ENCODE data around the gene USP24.
"Not testable (repeated sequence)": the region's sequence is repeated elsewhere in the genome, so short reads cannot be mapped to it uniquely, and the experiment has no call there.

The USP24 gene

DNA sequence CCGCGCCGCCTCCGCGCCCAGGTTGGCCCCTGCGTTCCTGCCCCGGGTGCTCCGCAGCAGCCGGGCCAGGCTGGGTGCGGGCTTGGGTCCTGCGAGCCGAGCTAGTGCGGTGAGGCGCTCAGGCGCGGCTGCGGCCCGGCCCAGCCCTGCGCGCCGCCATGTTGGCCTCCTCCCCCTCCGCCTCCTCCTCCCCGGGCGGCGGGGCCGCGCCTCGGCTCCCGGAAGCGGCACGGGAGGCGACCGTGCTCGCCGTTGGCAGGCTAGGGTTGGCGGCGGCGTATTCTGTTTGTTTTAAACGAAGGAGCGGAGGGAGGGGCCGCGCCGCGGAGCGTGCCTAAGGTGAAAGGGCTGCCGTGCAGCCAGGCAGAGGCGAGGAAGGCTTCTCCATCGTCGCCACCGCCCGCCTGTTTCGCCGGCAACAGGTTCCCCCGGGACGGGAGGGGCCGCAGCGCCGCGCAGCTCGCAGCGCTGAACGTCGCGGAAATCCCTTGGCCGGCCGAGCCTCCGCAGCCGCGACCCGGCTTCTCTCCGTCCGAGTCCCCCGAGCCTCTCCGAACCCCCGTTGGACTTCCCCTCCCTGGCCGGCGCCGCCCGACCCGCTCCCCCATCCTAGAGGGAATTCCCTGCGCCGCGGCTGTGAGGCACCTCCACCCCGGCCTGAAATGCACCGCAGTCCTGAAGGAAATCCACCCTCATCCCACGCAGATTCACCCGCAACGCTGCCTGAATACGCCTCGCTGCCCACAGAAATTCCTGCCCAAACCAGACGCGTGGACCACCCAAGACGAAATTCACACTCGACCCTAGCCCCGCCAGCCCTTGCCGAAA is at the start of gene USP24:
Gene USP24 (minus strand): TSS at position 171 of the 828 bp plus-strand sequence. CDS start 251 bp downstream, outside the sequence.
- peak; percentile 58 to 82 for DNase-seq

GRCh38 chr1:55262822-55263221 is 47.7 kb upstream of the USP24 start:
- DNase-seq = peak in 1 of 2 experiments; percentile 14

- DNase-seq = no peak
These were observed 44.9 kb upstream of the USP24 start for GRCh38 chr1:55259911-55260609.

- no peak for DNase-seq
These were observed 42.8 kb upstream of the USP24 start for GRCh38 chr1:55257958-55258357.

DNA sequence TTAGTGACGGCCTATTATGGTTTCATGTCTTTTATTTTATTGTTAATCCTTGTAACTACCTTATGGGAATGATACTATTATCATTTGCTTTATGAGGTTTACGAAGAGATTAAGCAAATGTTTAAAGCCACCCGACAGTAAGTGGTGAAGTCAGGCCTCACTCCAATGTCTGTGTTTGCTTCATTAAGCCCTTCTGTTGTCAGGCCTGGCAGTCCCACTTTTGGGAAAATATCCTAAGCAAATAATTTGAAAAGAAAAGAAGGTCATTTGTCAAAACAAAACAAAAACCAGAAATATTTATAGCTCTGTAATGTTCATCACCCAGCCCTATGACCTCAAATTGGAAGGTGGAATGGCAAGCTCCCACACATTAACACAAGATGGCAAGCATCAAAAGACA is 40.7 kb upstream of the USP24 start:
- DNase-seq = peak; percentile 8 to 33

- peak; percentile 5 to 63 for DNase-seq
These were observed 37.9 kb upstream of the USP24 start for GRCh38 chr1:55252942-55253589.

DNA sequence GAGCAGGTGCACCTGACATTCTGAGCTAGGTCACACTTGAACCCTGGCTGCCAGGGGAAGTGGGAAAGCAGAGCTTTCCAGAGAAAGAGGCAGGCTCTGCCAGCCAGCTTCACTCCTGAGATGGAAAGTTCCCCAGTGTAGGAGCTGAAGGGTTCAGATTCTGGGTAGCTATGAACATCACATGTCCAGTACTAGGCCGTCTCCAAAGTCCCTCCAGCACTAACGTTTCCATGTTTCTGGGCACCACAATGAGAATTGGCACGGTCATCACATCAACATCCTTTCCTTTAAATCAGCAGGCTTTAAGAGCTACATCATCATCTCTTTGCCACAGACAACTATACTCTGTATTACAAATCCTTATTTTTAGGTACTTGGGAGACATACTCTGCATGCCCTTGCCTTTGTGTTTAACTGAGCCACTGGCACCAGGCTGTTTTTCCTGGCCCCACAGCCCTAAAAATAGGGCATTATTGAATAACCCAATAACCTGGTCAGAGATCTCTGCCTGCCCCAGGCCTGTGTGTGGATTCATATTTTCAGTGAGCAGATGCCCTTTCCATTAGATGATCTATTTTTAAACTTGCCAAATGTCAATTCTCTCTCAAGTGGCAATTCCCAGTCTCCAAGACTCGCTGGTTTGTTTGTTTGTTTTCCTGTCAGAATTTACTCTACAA is 35.4 kb upstream of the USP24 start:
- no peak for DNase-seq

- peak in 1 of 2 experiments; percentile 18 for DNase-seq
These were observed 34.7 kb upstream of the USP24 start for GRCh38 chr1:55249646-55250398.

- no peak for DNase-seq
These were observed 31.7 kb upstream of the USP24 start for GRCh38 chr1:55246896-55247295.

DNA sequence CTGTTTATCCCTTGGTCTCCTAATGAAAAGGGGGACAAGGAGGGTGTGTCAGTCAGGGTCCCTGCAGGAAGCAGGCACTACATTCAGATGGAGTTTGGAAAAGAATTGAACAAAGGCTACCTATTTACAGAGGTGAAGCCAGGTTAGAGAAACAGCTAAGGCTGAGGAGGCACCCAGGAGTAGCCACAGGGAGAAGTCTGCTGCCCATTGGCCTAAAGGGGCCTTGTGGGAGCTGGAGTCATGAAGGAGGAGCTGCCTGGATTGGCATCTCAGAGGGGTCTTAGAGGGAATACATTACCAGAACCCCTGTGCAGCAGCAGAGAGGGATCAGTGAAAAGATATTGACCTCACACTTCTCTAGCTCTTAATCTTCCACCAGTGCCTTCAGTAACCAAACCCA is 31.2 kb upstream of the USP24 start:
- no peak for DNase-seq

GRCh38 chr1:55245781-55246180 is 30.6 kb upstream of the USP24 start:
- no peak for DNase-seq

DNA sequence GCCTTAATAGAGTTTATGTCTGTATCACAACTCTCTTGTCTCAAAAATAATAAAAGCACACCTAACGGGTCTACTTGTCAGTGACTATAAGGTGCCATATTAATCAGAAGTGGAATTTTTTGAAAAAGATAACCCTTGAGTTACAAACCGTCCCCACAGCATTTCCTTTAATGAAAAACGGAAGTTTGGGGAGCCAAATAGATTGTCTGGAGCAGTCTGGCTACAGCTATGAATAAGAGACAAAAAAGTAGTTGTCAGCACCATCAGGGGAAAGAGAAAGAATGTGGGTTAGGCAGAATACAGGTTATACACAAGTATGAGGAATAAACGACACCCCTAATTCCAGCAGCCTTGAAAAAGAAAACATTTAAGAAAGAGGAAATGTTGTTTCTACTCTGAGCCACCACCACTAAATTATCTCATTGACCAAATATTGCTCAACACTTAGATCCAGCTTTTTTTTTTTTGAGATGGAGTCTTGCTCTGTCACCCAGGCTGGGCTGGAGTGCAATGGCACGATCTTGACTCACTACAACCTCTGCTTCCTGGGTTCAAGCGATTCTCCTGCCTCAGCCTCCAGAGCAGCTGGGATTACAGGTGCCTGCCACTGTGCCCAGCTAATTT is 29.4 kb upstream of the USP24 start:
- DNase-seq = no peak

DNA sequence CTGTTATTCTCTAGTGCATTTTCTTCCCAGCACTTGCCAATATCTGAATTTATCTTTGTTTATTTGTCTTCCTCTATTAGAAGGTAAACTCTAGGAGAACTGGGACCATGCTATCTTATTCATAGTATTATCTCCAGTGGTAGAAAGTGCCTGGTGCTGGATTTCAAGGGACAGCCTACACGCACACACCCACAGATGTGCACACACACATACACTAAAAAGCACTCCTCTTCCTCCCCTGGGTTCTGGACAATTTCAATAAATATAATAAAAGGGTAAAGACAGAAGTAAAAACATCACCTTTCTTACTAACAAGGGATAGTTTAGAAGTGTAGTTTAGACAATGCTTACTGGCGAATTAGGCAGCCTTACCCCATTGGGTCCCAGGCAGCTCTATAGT is 28.5 kb upstream of the USP24 start:
- DNase-seq = no peak

DNA sequence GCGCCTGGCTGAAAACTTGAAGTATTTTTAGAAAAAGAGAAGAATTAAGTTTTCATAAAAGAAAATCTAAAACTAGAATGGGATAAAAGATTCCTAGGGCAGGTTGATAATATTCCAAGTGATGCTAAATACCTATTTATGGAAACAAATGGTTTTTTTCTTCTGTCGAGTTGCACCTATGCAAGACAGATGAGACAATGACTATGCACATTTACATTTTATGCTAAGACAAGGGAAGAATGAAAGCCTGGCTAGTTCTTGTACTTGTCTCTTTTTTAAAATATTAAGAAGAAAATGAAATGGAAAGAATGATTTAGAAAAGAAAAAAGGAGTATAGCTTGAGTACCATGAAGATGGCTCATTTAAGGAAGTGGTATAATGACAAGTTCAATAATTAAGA is 24.4 kb upstream of the USP24 start:
- no peak for DNase-seq

DNA sequence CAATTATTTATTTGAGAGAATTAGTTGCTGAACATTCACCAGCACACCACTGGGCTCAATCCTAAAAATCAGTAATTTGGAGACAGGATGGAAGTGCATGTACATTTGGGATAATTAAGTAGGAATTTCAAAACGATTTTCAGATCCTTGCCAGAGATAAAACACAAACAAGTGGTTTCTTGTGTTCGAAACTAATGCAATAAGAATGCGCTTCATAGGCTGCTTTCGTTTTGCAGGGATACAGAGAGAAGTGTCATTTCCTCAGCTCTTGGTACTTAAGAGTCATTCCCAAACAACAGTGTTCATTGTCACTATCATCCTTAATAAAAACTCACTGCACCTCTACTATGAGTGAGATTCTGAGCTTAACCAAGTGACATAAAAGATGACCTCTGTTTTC is 20.6 kb upstream of the USP24 start:
- DNase-seq = no peak

DNA sequence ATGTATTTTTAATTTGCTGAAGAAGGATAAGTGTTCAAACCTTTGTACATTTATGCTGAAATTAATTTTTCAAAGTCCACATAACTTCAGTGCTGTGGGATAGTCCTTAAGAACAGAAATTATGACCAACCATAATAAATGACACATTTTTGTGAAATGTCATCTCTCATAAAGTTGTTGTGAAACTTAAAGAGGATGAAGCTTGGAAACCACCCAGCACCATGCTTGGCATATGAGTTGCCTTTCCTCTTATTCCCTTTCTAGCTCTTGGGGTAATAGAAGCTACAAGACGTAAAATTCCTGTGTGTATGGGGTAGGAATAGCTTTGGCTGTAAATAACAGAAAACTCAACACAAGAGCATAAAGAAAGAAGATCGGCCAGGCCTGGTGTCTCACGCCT is 18.9 kb upstream of the USP24 start:
- no peak for DNase-seq

- DNase-seq = no peak
These were observed 18.1 kb upstream of the USP24 start for GRCh38 chr1:55233145-55233777.

- DNase-seq = no peak
These were observed 17.4 kb upstream of the USP24 start for GRCh38 chr1:55232448-55233144.

DNA sequence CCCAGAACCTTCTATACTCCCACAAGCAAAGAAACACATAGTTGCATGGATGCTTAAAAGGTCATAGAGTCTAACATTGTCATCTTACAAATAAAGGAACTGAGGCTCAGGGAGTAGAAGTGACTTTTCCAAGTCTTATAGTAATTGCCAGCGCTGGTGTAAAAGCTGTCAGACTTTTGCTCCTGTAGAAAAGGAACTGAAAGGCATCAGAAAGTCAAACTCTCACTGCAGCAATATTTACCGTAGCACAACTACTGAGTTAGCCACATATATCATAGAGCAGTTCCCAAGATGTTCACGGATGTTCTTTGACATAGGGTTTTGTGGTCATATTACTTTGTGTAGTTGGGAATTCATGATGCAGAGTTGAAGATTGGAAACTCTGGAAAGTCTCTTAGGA is 16.6 kb upstream of the USP24 start:
- DNase-seq = no peak

GRCh38 chr1:55230659-55231058 is 15.5 kb upstream of the USP24 start:
- DNase-seq = no peak

DNA sequence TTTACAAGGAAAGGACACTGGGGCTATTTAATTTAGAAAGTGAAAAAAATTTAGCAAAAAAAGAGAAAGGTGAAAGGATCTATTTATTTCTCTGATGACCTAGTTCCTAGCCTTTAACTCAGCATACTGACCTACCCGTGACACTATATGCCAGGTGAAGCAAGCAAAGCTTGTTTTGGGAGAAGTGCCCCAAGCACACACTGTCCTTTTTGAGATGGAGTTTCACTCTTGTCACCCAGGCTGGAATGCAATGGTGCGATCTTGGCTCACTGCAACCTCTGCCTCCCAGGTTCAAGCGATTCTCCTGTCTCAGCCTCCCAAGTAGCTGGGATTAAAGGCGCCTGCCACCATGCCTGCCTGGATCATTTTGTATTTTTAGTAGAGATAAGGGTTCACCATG is 14.6 kb upstream of the USP24 start:
- not testable (repeated sequence) for DNase-seq
